ENCODE data around the gene CDH2. TPM values are rescaled to one million over a fixed set of nuclear protein-coding genes. Genes with fewer than 3 reads are reported as not detected.

CDH2 gene
- polyA plus RNA-seq, 1 donor from 2014 or later, result 199 TPM

DNA sequence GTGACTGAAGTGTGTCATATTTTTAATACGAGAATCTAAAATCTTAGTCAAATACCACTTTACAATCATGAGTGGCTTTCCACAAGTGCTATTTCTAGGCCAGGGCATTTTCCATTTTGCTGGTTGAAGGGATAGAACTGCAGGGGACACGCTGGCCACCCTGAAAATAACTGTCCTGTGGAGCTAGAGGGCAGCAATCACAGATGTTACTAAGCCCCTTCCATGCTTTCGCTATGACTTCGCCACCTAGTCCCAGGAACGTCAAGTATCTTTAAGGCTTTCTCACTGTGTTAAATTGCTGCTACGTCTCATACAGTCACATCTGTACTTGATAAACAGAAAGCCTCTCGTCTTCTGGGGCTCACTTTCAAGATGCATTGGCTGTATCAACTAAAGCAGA lies 171.8 kb downstream of the CDH2 start:
- Histone ChIP-seq H3K4me2 (ENCODE audit: low read length) (no peak overlapping the region), H3K9me3 (ENCODE audit: low read length) (no peaks in the 10 kb centered on the region), H3K9ac (ENCODE audit: low read length) (no peak overlapping the region), H3F3A (ENCODE audit: insufficient read depth, low read length, poor library complexity, severe bottlenecking) (peaks cover 4% of the 10 kb centered on the region), H3K36me3 (ENCODE audit: insufficient read depth, low read length) (peaks cover 12% of the 10 kb centered on the region), H4K20me1 (ENCODE audit: insufficient read depth) (no peaks in the 10 kb centered on the region), H3K79me2 (replicated peaks; ENCODE audit: insufficient read depth, low read length) (peaks cover 4% of the 10 kb centered on the region), H3K27ac (ENCODE audit: low read length) (no peak overlapping the region), H2AFZ (ENCODE audit: low read depth, low read length) (no peak overlapping the region), H3K27me3 (ENCODE audit: insufficient read depth, low read depth, low read length) (no peaks in the 10 kb centered on the region), H3K4me3 (ENCODE audit: low read length) (no peak overlapping the region), H3K9me2 (ENCODE audit: insufficient read depth, low read length) (no peaks in the 10 kb centered on the region)
- TF ChIP-seq TAF1 (IDR thresholded peaks at IDR 0.05; ENCODE audit: low read depth), result no peak
- TF ChIP-seq, protein P1, sequence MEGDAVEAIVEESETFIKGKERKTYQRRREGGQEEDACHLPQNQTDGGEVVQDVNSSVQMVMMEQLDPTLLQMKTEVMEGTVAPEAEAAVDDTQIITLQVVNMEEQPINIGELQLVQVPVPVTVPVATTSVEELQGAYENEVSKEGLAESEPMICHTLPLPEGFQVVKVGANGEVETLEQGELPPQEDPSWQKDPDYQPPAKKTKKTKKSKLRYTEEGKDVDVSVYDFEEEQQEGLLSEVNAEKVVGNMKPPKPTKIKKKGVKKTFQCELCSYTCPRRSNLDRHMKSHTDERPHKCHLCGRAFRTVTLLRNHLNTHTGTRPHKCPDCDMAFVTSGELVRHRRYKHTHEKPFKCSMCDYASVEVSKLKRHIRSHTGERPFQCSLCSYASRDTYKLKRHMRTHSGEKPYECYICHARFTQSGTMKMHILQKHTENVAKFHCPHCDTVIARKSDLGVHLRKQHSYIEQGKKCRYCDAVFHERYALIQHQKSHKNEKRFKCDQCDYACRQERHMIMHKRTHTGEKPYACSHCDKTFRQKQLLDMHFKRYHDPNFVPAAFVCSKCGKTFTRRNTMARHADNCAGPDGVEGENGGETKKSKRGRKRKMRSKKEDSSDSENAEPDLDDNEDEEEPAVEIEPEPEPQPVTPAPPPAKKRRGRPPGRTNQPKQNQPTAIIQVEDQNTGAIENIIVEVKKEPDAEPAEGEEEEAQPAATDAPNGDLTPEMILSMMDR (IDR thresholded peaks at IDR 0.05; ENCODE audit: poor library complexity, severe bottlenecking), result no peak
- no peak for TF ChIP-seq POLR2AphosphoS5 (IDR thresholded peaks at IDR 0.05)
- no peak for TF ChIP-seq EZH2 (IDR thresholded peaks at IDR 0.05; ENCODE audit: borderline replicate concordance, insufficient read depth, low read length, poor library complexity, severe bottlenecking)
- TF ChIP-seq, protein P2, sequence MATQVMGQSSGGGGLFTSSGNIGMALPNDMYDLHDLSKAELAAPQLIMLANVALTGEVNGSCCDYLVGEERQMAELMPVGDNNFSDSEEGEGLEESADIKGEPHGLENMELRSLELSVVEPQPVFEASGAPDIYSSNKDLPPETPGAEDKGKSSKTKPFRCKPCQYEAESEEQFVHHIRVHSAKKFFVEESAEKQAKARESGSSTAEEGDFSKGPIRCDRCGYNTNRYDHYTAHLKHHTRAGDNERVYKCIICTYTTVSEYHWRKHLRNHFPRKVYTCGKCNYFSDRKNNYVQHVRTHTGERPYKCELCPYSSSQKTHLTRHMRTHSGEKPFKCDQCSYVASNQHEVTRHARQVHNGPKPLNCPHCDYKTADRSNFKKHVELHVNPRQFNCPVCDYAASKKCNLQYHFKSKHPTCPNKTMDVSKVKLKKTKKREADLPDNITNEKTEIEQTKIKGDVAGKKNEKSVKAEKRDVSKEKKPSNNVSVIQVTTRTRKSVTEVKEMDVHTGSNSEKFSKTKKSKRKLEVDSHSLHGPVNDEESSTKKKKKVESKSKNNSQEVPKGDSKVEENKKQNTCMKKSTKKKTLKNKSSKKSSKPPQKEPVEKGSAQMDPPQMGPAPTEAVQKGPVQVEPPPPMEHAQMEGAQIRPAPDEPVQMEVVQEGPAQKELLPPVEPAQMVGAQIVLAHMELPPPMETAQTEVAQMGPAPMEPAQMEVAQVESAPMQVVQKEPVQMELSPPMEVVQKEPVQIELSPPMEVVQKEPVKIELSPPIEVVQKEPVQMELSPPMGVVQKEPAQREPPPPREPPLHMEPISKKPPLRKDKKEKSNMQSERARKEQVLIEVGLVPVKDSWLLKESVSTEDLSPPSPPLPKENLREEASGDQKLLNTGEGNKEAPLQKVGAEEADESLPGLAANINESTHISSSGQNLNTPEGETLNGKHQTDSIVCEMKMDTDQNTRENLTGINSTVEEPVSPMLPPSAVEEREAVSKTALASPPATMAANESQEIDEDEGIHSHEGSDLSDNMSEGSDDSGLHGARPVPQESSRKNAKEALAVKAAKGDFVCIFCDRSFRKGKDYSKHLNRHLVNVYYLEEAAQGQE (IDR thresholded peaks at IDR 0.05; ENCODE audit: borderline replicate concordance), result no peak
- TF ChIP-seq RAD21 (conservative IDR thresholded peaks at IDR 0.05), result no peak
- TF ChIP-seq SMC3 (conservative IDR thresholded peaks at IDR 0.05; ENCODE audit: poor library complexity), result no peak
- no peak for TF ChIP-seq EP300 (conservative IDR thresholded peaks at IDR 0.05; ENCODE audit: poor library complexity, severe bottlenecking)
- TF ChIP-seq MXI1 (conservative IDR thresholded peaks at IDR 0.05; ENCODE audit: poor library complexity, severe bottlenecking), result no peak

DNA sequence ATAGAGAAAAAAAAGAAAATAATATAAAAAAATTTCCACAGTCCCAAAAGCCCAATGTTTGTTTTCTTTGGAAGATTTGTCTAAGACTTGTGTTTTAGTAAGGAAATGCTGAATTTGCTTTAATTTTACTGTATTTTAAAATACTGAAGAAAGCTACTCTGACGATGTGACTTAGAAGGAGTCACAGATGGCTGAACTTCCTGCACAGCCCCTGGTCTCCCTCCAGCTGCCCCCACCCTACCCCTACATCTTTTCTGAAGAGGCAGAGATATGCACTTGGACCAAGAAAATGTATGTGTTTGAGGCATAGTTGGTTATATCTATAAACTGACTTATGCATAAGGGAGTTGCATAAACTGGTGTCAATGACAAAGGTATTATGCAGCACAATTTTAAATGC lies 172.3 kb downstream of the CDH2 start:
- Histone ChIP-seq H4K20me1 (ENCODE audit: insufficient read depth) (no peaks in the 10 kb centered on the region), H3K4me3 (ENCODE audit: low read length) (no peak overlapping the region), H3K27ac (ENCODE audit: low read length) (no peak overlapping the region), H3K27me3 (ENCODE audit: insufficient read depth, low read depth, low read length) (no peaks in the 10 kb centered on the region), H3K9me3 (ENCODE audit: low read length) (no peaks in the 10 kb centered on the region), H3K79me2 (replicated peaks; ENCODE audit: insufficient read depth, low read length) (peaks cover 4% of the 10 kb centered on the region), H3K4me2 (ENCODE audit: low read length) (no peak overlapping the region), H3K36me3 (ENCODE audit: insufficient read depth, low read length) (peaks cover 12% of the 10 kb centered on the region), H3K9ac (ENCODE audit: low read length) (no peak overlapping the region), H3K9me2 (ENCODE audit: insufficient read depth, low read length) (no peaks in the 10 kb centered on the region), H2AFZ (ENCODE audit: low read depth, low read length) (no peak overlapping the region), H3F3A (ENCODE audit: insufficient read depth, low read length, poor library complexity, severe bottlenecking) (peaks cover 4% of the 10 kb centered on the region)
- TF ChIP-seq EP300 (conservative IDR thresholded peaks at IDR 0.05; ENCODE audit: poor library complexity, severe bottlenecking) (no peak), EZH2 (IDR thresholded peaks at IDR 0.05; ENCODE audit: borderline replicate concordance, insufficient read depth, low read length, poor library complexity, severe bottlenecking) (no peak), TAF1 (IDR thresholded peaks at IDR 0.05; ENCODE audit: low read depth) (no peak), SMC3 (conservative IDR thresholded peaks at IDR 0.05; ENCODE audit: poor library complexity) (no peak), POLR2AphosphoS5 (IDR thresholded peaks at IDR 0.05) (no peak), MXI1 (conservative IDR thresholded peaks at IDR 0.05; ENCODE audit: poor library complexity, severe bottlenecking) (no peak), RAD21 (conservative IDR thresholded peaks at IDR 0.05) (no peak)
- TF ChIP-seq, protein P2 (IDR thresholded peaks at IDR 0.05; ENCODE audit: borderline replicate concordance), result no peak
- TF ChIP-seq, protein P1 (IDR thresholded peaks at IDR 0.05; ENCODE audit: poor library complexity, severe bottlenecking), result no peak
